Measurements from ENCODE around the gene PRR14. TPM values are rescaled to one million over a fixed set of nuclear protein-coding genes. Genes with fewer than 3 reads are reported as not detected.

PRR14 gene
- total RNA-seq, 1 donor from 2014 or later: 43.7 TPM

- peak overlapping the region; percentile 99 for H3K4me3 Mint-ChIP-seq
- peak overlapping the region; percentile 98 for H3K27ac Mint-ChIP-seq
- no peak for TF ChIP-seq CTCF (IDR thresholded peaks at IDR 0.05; ENCODE audit: unreplicated experiment)
- H3K27me3 Mint-ChIP-seq (ENCODE audit: low read depth): peaks cover 6% of the 10 kb centered on the region
- peaks cover 4% of the 10 kb centered on the region for H3K36me3 Mint-ChIP-seq
- DNase-seq (ENCODE audit: low spot score in 2 of 2, unreplicated experiment in 2 of 2): no peak
- peaks cover 16% of the 10 kb centered on the region for H3K4me1 Mint-ChIP-seq
- no peaks in the 10 kb centered on the region for H3K9me3 Mint-ChIP-seq
Measured at GRCh38 chr16:30649725-30650368, 913 bp upstream of the PRR14 start.

- Mint-ChIP-seq H3K4me3 (peak overlapping the region; percentile 99), H3K27ac (peak overlapping the region; percentile 98), H3K9me3 (no peaks in the 10 kb centered on the region), H3K4me1 (peaks cover 17% of the 10 kb centered on the region), H3K36me3 (peaks cover 7% of the 10 kb centered on the region), H3K27me3 (ENCODE audit: low read depth) (no peaks in the 10 kb centered on the region)
- DNase-seq (ENCODE audit: low spot score in 2 of 2, unreplicated experiment in 2 of 2): peak in 1 of 2 experiments; percentile 55
- no peak for TF ChIP-seq CTCF (IDR thresholded peaks at IDR 0.05; ENCODE audit: unreplicated experiment)
Measured at GRCh38 chr16:30651124-30652004, 604 bp downstream of the PRR14 start.

- DNase-seq (ENCODE audit: low spot score in 2 of 2, unreplicated experiment in 2 of 2): no peak
- peak overlapping the region; percentile 84 for H3K4me3 Mint-ChIP-seq
- no peak for TF ChIP-seq CTCF (IDR thresholded peaks at IDR 0.05; ENCODE audit: unreplicated experiment)
- H3K27ac Mint-ChIP-seq: peak overlapping the region; percentile 49
- peaks cover 17% of the 10 kb centered on the region for H3K4me1 Mint-ChIP-seq
- no peaks in the 10 kb centered on the region for H3K27me3 Mint-ChIP-seq (ENCODE audit: low read depth)
- H3K36me3 Mint-ChIP-seq: peaks cover 7% of the 10 kb centered on the region
- H3K9me3 Mint-ChIP-seq: no peaks in the 10 kb centered on the region
Measured at GRCh38 chr16:30652005-30652296, 1.2 kb downstream of the PRR14 start.

GRCh38 chr16:30652718-30653117, 2.0 kb downstream of the PRR14 start:
- TF ChIP-seq CTCF (IDR thresholded peaks at IDR 0.05; ENCODE audit: unreplicated experiment): no peak
- Mint-ChIP-seq H3K9me3 (no peaks in the 10 kb centered on the region), H3K27ac (no peak overlapping the region), H3K27me3 (ENCODE audit: low read depth) (no peaks in the 10 kb centered on the region), H3K4me3 (peak overlapping the region; percentile 84), H3K36me3 (peaks cover 7% of the 10 kb centered on the region), H3K4me1 (peaks cover 24% of the 10 kb centered on the region)
- no peak for DNase-seq (ENCODE audit: low spot score in 2 of 2, unreplicated experiment in 2 of 2)

- DNase-seq (ENCODE audit: low spot score in 2 of 2, unreplicated experiment in 2 of 2): no peak
- no peaks in the 10 kb centered on the region for H3K27me3 Mint-ChIP-seq (ENCODE audit: low read depth)
- peaks cover 24% of the 10 kb centered on the region for H3K4me1 Mint-ChIP-seq
- H3K36me3 Mint-ChIP-seq: peaks cover 7% of the 10 kb centered on the region
- H3K4me3 Mint-ChIP-seq: no peak overlapping the region
- no peak for TF ChIP-seq CTCF (IDR thresholded peaks at IDR 0.05; ENCODE audit: unreplicated experiment)
- no peak overlapping the region for H3K27ac Mint-ChIP-seq
- no peaks in the 10 kb centered on the region for H3K9me3 Mint-ChIP-seq
Measured at GRCh38 chr16:30654856-30655255, 4.1 kb downstream of the PRR14 start.

Measured in mesothelial cell of epicardium (in vitro differentiated cells).